WTC11 (cell line): ENCODE data around the gene MRPL11. TPM values are rescaled to one million over a fixed set of nuclear protein-coding genes. Genes with fewer than 3 reads are reported as not detected.

ENCODE experiments used
- ATF3 ChIP-seq: sonication (generic); formaldehyde crosslinking; conservative IDR thresholded peaks from 2 replicates; pipeline ENCODE4 v1.8.1; 2022; ENCODE audit warnings: mild to moderate bottlenecking, missing genetic modification reagents
- ERG ChIP-seq: fragments of 250-450 bp; sonication (Bioruptor Pico); IDR thresholded peaks from 2 replicates; pipeline ENCODE4 v1.8.0; 2021; ENCODE audit warnings: mild to moderate bottlenecking
- ETV6 ChIP-seq: sonication (generic); formaldehyde crosslinking; IDR thresholded peaks from 2 replicates; pipeline ENCODE4 v1.8.1; 2022; ENCODE audit warnings: mild to moderate bottlenecking, missing genetic modification reagents
- FOXP1 ChIP-seq: sonication (generic); formaldehyde crosslinking; IDR thresholded peaks from 2 replicates; pipeline ENCODE4 v1.8.0; 2022; ENCODE audit warnings: missing genetic modification reagents, mild to moderate bottlenecking, moderate library complexity, borderline replicate concordance
- GABPB1 ChIP-seq: sonication (generic); formaldehyde crosslinking; IDR thresholded peaks from 2 replicates; pipeline ENCODE4 v1.8.1; 2023; ENCODE audit warnings: mild to moderate bottlenecking, missing genetic modification reagents
- IRF1 ChIP-seq: sonication (generic); formaldehyde crosslinking; IDR thresholded peaks from 2 replicates; pipeline ENCODE4 v1.8.0; 2023; ENCODE audit warnings: missing genetic modification reagents
- MXD4 ChIP-seq: fragments of 250-450 bp; sonication (Bioruptor Pico); IDR thresholded peaks from 2 replicates; pipeline ENCODE4 v1.8.0; 2021; ENCODE audit warnings: mild to moderate bottlenecking, moderate library complexity, borderline replicate concordance
- NFATC4 ChIP-seq: fragments of 250-450 bp; sonication (Bioruptor Pico); IDR thresholded peaks from 2 replicates; pipeline ENCODE4 v1.9.0; 2021; ENCODE audit warnings: mild to moderate bottlenecking
- NFE2L1 ChIP-seq: sonication (generic); formaldehyde crosslinking; IDR thresholded peaks from 2 replicates; pipeline ENCODE4 v1.8.1; 2023; ENCODE audit warnings: missing genetic modification reagents
- NFYB ChIP-seq: sonication (generic); formaldehyde crosslinking; conservative IDR thresholded peaks from 2 replicates; pipeline ENCODE4 v1.8.0; 2022; ENCODE audit warnings: low read depth, missing genetic modification reagents
- NR1H2 ChIP-seq: sonication (generic); formaldehyde crosslinking; IDR thresholded peaks from 2 replicates; pipeline ENCODE4 v1.9.0; 2021; ENCODE audit warnings: mild to moderate bottlenecking, moderate library complexity, missing genetic modification reagents
- PREB ChIP-seq: sonication (generic); formaldehyde crosslinking; IDR thresholded peaks from 2 replicates; pipeline ENCODE4 v1.8.1; 2022; ENCODE audit warnings: mild to moderate bottlenecking, missing genetic modification reagents, moderate library complexity, borderline replicate concordance
- SMAD4 ChIP-seq: sonication (generic); formaldehyde crosslinking; IDR thresholded peaks from 2 replicates; pipeline ENCODE4 v1.8.0; 2022; ENCODE audit warnings: mild to moderate bottlenecking, missing genetic modification reagents
- SP1 ChIP-seq: sonication (generic); formaldehyde crosslinking; conservative IDR thresholded peaks from 2 replicates; pipeline ENCODE4 v1.8.1; 2022; ENCODE audit warnings: missing genetic modification reagents
- STAT6 ChIP-seq: sonication (generic); formaldehyde crosslinking; conservative IDR thresholded peaks from 2 replicates; pipeline ENCODE4 v1.8.1; 2023; ENCODE audit warnings: mild to moderate bottlenecking, low read depth, missing genetic modification reagents, moderate library complexity
- TEAD4 ChIP-seq: sonication (generic); formaldehyde crosslinking; IDR thresholded peaks from 2 replicates; pipeline ENCODE4 v1.8.0; 2022; ENCODE audit warnings: mild to moderate bottlenecking, missing genetic modification reagents
- ZMAT4 ChIP-seq: fragments of 250-450 bp; sonication (Bioruptor Pico); IDR thresholded peaks from 2 replicates; pipeline ENCODE4 v1.9.0; 2021; ENCODE audit warnings: mild to moderate bottlenecking
- ZNF317 ChIP-seq: sonication (generic); formaldehyde crosslinking; IDR thresholded peaks from 2 replicates; pipeline ENCODE4 v1.8.1; 2023; ENCODE audit warnings: low read depth, mild to moderate bottlenecking, moderate library complexity, missing genetic modification reagents, borderline replicate concordance
- ZNF396 ChIP-seq: fragments of 250-450 bp; sonication (Bioruptor Pico); IDR thresholded peaks from 2 replicates; pipeline ENCODE4 v1.8.0; 2021; ENCODE audit warnings: mild to moderate bottlenecking, moderate library complexity, borderline replicate concordance
- total RNA-seq: library from RNA; stranded (reverse); gene quantifications from 3 replicates; pipeline ENCODE4 v1.2.3, GENCODE V29; 2021

The MRPL11 gene
- total RNA-seq, 1 experiment from 2014 or later = 137 TPM

GRCh38 chr11:66480117-66480938 lies 41.7 kb upstream of the MRPL11 start, which contains the start of gene DPP3 (continued):
- peak; percentile 90 for TF ChIP-seq NFYB
- TF ChIP-seq MXD4 (CRISPR knock-in tag) = no peak
- peak; percentile 59; the same call in 1 of the 2 replicates for TF ChIP-seq ETV6 (CRISPR knock-in tag)
- TF ChIP-seq SMAD4 (CRISPR knock-in tag) = no peak
- TF ChIP-seq ERG (CRISPR knock-in tag) = no peak
- no peak for TF ChIP-seq ZNF317 (CRISPR knock-in tag)
- TF ChIP-seq NR1H2 (CRISPR knock-in tag) = no peak
- TF ChIP-seq ATF3 (CRISPR knock-in tag) = no peak
- peak; percentile 54; the same call in 1 of the 2 replicates for TF ChIP-seq GABPB1
- no peak for TF ChIP-seq PREB
- TF ChIP-seq NFATC4 = no peak
- peak; percentile 91 for TF ChIP-seq SP1 (CRISPR knock-in tag)
- 0 out of 2 replicates have a peak, but pooled peaks have one; percentile 18 for TF ChIP-seq IRF1 (CRISPR knock-in tag)
- peak; percentile 71; the same call in 1 of the 2 replicates for TF ChIP-seq FOXP1 (CRISPR knock-in tag)
- no peak for TF ChIP-seq NFE2L1 (CRISPR knock-in tag)
- TF ChIP-seq ZMAT4 (CRISPR knock-in tag) = 0 out of 2 replicates have a peak, but pooled peaks have one; percentile 38
- TF ChIP-seq TEAD4 (CRISPR knock-in tag) = no peak
- no peak for TF ChIP-seq STAT6 (CRISPR knock-in tag)
- no peak for TF ChIP-seq ZNF396 (CRISPR knock-in tag)
